ENCODE data around the gene FEM1A. TPM values are rescaled to one million over a fixed set of nuclear protein-coding genes. Genes with fewer than 3 reads are reported as not detected.

FEM1A gene
- total RNA-seq, 1 experiment from 2014 or later = 15.4 TPM

- peaks cover 26% of the 10 kb centered on the region for H3K27me3 Mint-ChIP-seq (ENCODE audit: insufficient read depth, unreplicated experiment)
- BruUV-seq (replicated peaks) = no TSS peak
- DNase-seq (ENCODE audit: unreplicated experiment) = peak; percentile 84
- no peaks in the 10 kb centered on the region for H3K4me1 Mint-ChIP-seq (ENCODE audit: insufficient read depth, unreplicated experiment)
- peak overlapping the region; percentile 16 for H3K4me3 Mint-ChIP-seq (ENCODE audit: unreplicated experiment)
- ChIA-PET POLR2A (interaction anchor here (0.7 kb wide), 1 partner anchor 31 kb away, joined by 3 read pairs; no protein-coding TSS in a partner anchor), CTCF (no interaction called here)
- H3K36me3 Mint-ChIP-seq (ENCODE audit: insufficient read depth, unreplicated experiment) = no peaks in the 10 kb centered on the region
- H3K27ac Mint-ChIP-seq (ENCODE audit: low read depth, unreplicated experiment) = no peak overlapping the region
- no peak for TF ChIP-seq CTCF (IDR thresholded peaks at IDR 0.05; ENCODE audit: unreplicated experiment)
- intact Hi-C loops (cut with micrococcal nuclease) = no loop called here
- no peaks in the 10 kb centered on the region for H3K9me3 Mint-ChIP-seq (ENCODE audit: unreplicated experiment)
Measured at GRCh38 chr19:4759388-4760284, 31.9 kb upstream of the FEM1A start.

GRCh38 chr19:4760285-4760650 lies 31.3 kb upstream of the FEM1A start:
- no peak for DNase-seq (ENCODE audit: unreplicated experiment)
- H3K4me1 Mint-ChIP-seq (ENCODE audit: insufficient read depth, unreplicated experiment) = no peaks in the 10 kb centered on the region
- H3K27me3 Mint-ChIP-seq (ENCODE audit: insufficient read depth, unreplicated experiment) = peaks cover 26% of the 10 kb centered on the region
- intact Hi-C loops (cut with micrococcal nuclease) = no loop called here
- no peaks in the 10 kb centered on the region for H3K36me3 Mint-ChIP-seq (ENCODE audit: insufficient read depth, unreplicated experiment)
- H3K9me3 Mint-ChIP-seq (ENCODE audit: unreplicated experiment) = no peaks in the 10 kb centered on the region
- H3K4me3 Mint-ChIP-seq (ENCODE audit: unreplicated experiment) = peak overlapping the region; percentile 16
- H3K27ac Mint-ChIP-seq (ENCODE audit: low read depth, unreplicated experiment) = no peak overlapping the region
- no peak for TF ChIP-seq CTCF (IDR thresholded peaks at IDR 0.05; ENCODE audit: unreplicated experiment)
- ChIA-PET CTCF (no interaction called here), POLR2A (interaction anchor here (0.7 kb wide), 1 partner anchor 30 kb away, joined by 3 read pairs; no protein-coding TSS in a partner anchor)
- no TSS peak for BruUV-seq (replicated peaks)

- BruUV-seq (replicated peaks) = no TSS peak
- no peak overlapping the region for H3K4me3 Mint-ChIP-seq (ENCODE audit: unreplicated experiment)
- no peak for DNase-seq (ENCODE audit: unreplicated experiment)
- ChIA-PET CTCF (interaction anchor here (0.5 to 1.0 kb wide), 2 partner anchors 21 to 382 kb away, joined by 3 to 4 read pairs; no protein-coding TSS in a partner anchor), POLR2A (no interaction called here)
- TF ChIP-seq CTCF (IDR thresholded peaks at IDR 0.05; ENCODE audit: unreplicated experiment) = no peak
- H3K27ac Mint-ChIP-seq (ENCODE audit: low read depth, unreplicated experiment) = no peak overlapping the region
- no peaks in the 10 kb centered on the region for H3K4me1 Mint-ChIP-seq (ENCODE audit: insufficient read depth, unreplicated experiment)
- intact Hi-C loops (cut with micrococcal nuclease) = no loop called here
- no peaks in the 10 kb centered on the region for H3K9me3 Mint-ChIP-seq (ENCODE audit: unreplicated experiment)
- H3K27me3 Mint-ChIP-seq (ENCODE audit: insufficient read depth, unreplicated experiment) = peaks cover 26% of the 10 kb centered on the region
- H3K36me3 Mint-ChIP-seq (ENCODE audit: insufficient read depth, unreplicated experiment) = no peaks in the 10 kb centered on the region
Measured at GRCh38 chr19:4763021-4763420, 28.5 kb upstream of the FEM1A start.

GRCh38 chr19:4764393-4764660 lies 27.2 kb upstream of the FEM1A start:
- Mint-ChIP-seq H3K4me1 (ENCODE audit: insufficient read depth, unreplicated experiment) (no peaks in the 10 kb centered on the region), H3K4me3 (ENCODE audit: unreplicated experiment) (no peak overlapping the region), H3K9me3 (ENCODE audit: unreplicated experiment) (no peaks in the 10 kb centered on the region), H3K27ac (ENCODE audit: low read depth, unreplicated experiment) (no peak overlapping the region), H3K27me3 (ENCODE audit: insufficient read depth, unreplicated experiment) (peaks cover 26% of the 10 kb centered on the region), H3K36me3 (ENCODE audit: insufficient read depth, unreplicated experiment) (no peaks in the 10 kb centered on the region)
- ChIA-PET POLR2A (no interaction called here), CTCF (no interaction called here)
- intact Hi-C loops (cut with micrococcal nuclease) = no loop called here
- DNase-seq (ENCODE audit: unreplicated experiment) = no peak
- BruUV-seq (replicated peaks) = no TSS peak
- no peak for TF ChIP-seq CTCF (IDR thresholded peaks at IDR 0.05; ENCODE audit: unreplicated experiment)
